Cardiac fibroblast (primary cell): ENCODE data around the gene LRRC28.
A peak's percentile ranks its signal among the peaks of the same experiment; 100 is the strongest.

Experiments used
- DNase-seq, 2 donors: peaks; one replicate each; pipeline versions ENCODE4 v3.0.0 to v3.0.0-alpha.2; 2010; ENCODE audit warnings: low read depth in 2 of 2
- H3K4me3 ChIP-seq, 2 donors: replicated peaks in 1 of 2; 1 replicate in 1 of 2; 2 replicates in 1 of 2; pipeline ENCODE4 v1.5.1; 2011; ENCODE audit warnings: low read depth in 2 of 2, low read length in 2 of 2, mild to moderate bottlenecking in 2 of 2, moderate library complexity in 1 of 2
- TF ChIP-seq, protein P1 (sequence below): IDR thresholded peaks from one replicate; pipeline ENCODE4 v1.5.1; 2011; ENCODE audit warnings: low read depth, mild to moderate bottlenecking, low read length, inconsistent platforms

The LRRC28 gene

GRCh38 chr15:99295840-99296239 is 44.6 kb downstream of the LRRC28 start:
- DNase-seq, result no peak
- TF ChIP-seq, protein P1, sequence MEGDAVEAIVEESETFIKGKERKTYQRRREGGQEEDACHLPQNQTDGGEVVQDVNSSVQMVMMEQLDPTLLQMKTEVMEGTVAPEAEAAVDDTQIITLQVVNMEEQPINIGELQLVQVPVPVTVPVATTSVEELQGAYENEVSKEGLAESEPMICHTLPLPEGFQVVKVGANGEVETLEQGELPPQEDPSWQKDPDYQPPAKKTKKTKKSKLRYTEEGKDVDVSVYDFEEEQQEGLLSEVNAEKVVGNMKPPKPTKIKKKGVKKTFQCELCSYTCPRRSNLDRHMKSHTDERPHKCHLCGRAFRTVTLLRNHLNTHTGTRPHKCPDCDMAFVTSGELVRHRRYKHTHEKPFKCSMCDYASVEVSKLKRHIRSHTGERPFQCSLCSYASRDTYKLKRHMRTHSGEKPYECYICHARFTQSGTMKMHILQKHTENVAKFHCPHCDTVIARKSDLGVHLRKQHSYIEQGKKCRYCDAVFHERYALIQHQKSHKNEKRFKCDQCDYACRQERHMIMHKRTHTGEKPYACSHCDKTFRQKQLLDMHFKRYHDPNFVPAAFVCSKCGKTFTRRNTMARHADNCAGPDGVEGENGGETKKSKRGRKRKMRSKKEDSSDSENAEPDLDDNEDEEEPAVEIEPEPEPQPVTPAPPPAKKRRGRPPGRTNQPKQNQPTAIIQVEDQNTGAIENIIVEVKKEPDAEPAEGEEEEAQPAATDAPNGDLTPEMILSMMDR, result no peak
- no peak overlapping the region for H3K4me3 ChIP-seq

DNA sequence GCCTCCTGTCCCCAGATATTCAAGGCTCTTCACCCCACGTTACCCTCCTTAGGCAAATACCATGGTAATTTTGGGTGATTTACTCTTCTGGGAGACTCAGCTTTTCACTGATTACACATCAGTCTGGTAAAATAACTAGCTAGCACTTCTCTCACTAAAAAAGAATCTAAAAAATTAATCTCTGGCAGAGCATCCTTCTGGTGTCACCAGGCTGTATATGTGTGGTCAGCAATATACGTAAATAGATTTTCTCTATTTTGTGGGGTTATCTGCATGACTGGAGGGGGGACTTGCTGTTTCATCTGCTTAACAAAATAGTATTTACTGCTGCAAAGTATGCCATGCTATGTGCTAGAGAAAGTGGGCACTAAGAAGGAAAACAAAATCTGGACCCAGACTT is 45.1 kb downstream of the LRRC28 start:
- H3K4me3 ChIP-seq, result no peak overlapping the region
- TF ChIP-seq, protein P1, result no peak
- no peak for DNase-seq

- no peak overlapping the region for H3K4me3 ChIP-seq
- TF ChIP-seq, protein P1, result no peak
- DNase-seq, result no peak
These were observed 52.6 kb downstream of the LRRC28 start for GRCh38 chr15:99303907-99304306.

DNA sequence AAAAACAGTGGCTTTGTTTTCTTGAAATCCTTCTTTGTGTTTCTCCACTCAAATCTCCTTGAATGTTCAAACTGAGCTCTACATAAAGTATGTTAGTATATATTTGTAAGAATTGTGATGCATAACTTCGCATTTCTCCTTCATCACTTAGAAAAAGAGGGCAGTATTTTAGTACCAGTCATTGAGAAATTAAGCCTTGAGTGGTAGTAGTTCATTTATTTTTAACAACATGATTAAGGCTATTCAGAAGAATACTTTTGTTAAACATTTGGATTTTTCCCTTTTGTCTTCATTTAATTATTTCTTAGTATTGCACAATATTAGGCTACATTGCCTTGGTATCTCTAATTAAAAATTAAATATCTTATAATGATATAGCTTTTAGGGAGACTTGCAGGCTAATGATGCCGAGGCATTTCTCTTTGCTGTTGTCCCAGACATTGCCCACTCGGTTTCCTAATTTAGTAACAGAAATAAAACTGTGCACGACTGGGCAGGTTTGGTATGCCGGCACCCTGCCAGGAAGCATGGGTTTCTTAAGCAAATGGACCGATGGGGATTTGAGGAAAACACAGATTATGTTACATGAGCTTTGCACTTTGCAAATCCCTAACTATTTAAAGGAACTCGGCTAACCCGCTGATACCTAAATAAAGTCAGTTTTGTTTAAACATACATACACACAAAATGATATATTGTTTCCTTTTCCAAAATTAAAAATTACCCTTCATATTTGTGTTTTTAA is 54.7 kb downstream of the LRRC28 start:
- TF ChIP-seq, protein P1, result no peak
- no peak overlapping the region for H3K4me3 ChIP-seq
- DNase-seq, result peak; percentile 78 to 87

DNA sequence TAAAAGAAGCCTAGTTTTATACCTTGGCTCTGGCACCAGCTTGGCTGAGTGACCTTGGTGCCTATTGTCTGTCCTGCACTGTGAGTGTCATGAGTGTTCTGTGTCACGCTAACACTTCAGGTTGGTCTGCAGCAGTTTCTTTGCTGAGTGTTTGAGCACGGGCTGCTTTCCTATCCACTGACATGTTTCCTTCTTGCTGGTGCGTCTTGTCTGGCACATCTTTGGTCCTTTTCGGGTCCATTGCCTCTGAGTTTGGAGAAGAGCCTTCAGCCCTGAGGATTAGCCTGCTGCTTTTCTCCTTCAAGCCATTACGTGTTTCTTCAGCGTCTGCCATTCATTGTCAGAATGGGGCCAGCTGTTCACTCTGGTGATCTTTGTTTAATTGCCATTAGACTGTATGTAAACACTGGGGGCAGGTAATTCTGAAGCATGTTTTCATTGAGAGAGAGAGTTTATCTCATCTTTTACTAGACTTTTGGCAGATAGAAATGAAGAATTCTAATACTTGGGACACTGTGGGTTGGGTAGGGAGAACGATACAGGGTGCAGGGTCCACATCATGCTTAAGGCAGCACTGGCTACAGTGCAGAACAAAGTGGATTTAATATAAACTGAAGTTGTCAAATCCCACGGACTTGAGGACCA is 55.5 kb downstream of the LRRC28 start:
- no peak for DNase-seq
- TF ChIP-seq, protein P1, result no peak
- H3K4me3 ChIP-seq, result no peak overlapping the region

GRCh38 chr15:99307735-99308134 is 56.5 kb downstream of the LRRC28 start:
- H3K4me3 ChIP-seq, result no peak overlapping the region
- DNase-seq, result peak in 1 of 2 donors; percentile 25
- TF ChIP-seq, protein P1, result no peak
